ENCODE results near the gene MALRD1. TPM values are rescaled to one million over a fixed set of nuclear protein-coding genes. Genes with fewer than 3 reads are reported as not detected.

The MALRD1 gene
- total and polyA plus RNA-seq, 2 of the 8 experiments (the other 6 are each of a cell fraction or from before 2014, with no cell fraction given), result 0.32 to 0.35 TPM

DNA sequence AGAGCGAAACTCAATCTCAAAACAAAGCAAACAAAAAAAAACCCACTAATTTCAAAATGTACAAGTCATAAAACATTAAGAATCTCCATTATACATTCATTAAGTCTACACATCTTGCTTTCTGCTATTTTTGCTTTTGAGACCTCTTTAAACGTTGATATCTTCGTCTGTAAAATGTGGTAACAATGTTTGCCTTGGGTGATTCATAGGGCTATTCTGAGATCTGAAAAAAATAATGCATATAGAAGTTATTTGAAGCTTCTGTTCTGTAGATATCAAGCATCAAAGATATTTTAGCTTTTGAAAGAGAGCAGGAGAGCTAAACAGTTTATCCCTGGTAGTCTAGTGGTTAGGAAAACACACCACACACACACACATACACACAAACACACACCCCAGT, 609.5 kb downstream of the MALRD1 start:
- Histone ChIP-seq H4K20me1 (replicated peaks in 1 of 2; ENCODE audit: control insufficient read depth in 1 of 2, insufficient read depth in 2 of 2, low read length in 2 of 2) (no peaks in the 10 kb centered on the region), H2BK12ac (ENCODE audit: low read depth, low read length) (no peak overlapping the region), H3K27ac (ENCODE audit: low read depth, low read length) (no peak overlapping the region), H4K5ac (ENCODE audit: insufficient read length, low read depth, low read length) (no peak overlapping the region), H3K9me3 (ENCODE audit: insufficient read depth in 2 of 2, low read depth in 1 of 2, low read length in 1 of 2) (no peaks in the 10 kb centered on the region), H3K14ac (ENCODE audit: insufficient read length) (no peak overlapping the region), H2BK5ac (ENCODE audit: low read depth, low read length) (no peak overlapping the region), H2AK5ac (ENCODE audit: low read depth, low read length) (no peak overlapping the region), H3K4me3 (ENCODE audit: extremely low read depth in 1 of 4, insufficient read depth in 2 of 4, low read depth in 3 of 4, low read length in 4 of 4) (no peak overlapping the region), H3K18ac (ENCODE audit: extremely low read depth, low read length) (no peak overlapping the region), H3K56ac (replicated peaks; ENCODE audit: insufficient read length, low read depth, low read length) (no peak overlapping the region), H4K91ac (replicated peaks; ENCODE audit: insufficient read length, low read length) (no peak overlapping the region), H3K9ac (replicated peaks in 1 of 4; ENCODE audit: extremely low read depth in 1 of 4, low read depth in 3 of 4, low read length in 3 of 4) (no peak overlapping the region), H2BK20ac (ENCODE audit: low read length) (no peak overlapping the region), H3K4me2 (ENCODE audit: insufficient read depth in 1 of 2, low read depth in 2 of 2, low read length in 2 of 2) (no peak overlapping the region), H3K23me2 (ENCODE audit: low read depth, low read length) (no peaks in the 10 kb centered on the region; the same call in 1 of the 2 replicates), H3K79me1 (ENCODE audit: low read depth, low read length) (no peaks in the 10 kb centered on the region), H3K4ac (replicated peaks; ENCODE audit: insufficient read length, low read depth, low read length) (no peak overlapping the region), H4K8ac (ENCODE audit: extremely low read depth, insufficient read depth, low read length) (no peak overlapping the region), H3K79me2 (ENCODE audit: control insufficient read depth in 1 of 2, insufficient read depth in 2 of 2, low read length in 2 of 2) (no peaks in the 10 kb centered on the region), H3K4me1 (replicated peaks in 1 of 4; ENCODE audit: control insufficient read depth in 3 of 4, insufficient read depth in 4 of 4, low read length in 3 of 4) (no peaks in the 10 kb centered on the region), H2BK120ac (replicated peaks; ENCODE audit: low read depth, low read length) (no peak overlapping the region), H2AFZ (ENCODE audit: low read length) (no peak overlapping the region), H3K23ac (ENCODE audit: insufficient read length) (no peak overlapping the region), H3K36me3 (ENCODE audit: control insufficient read depth in 2 of 4, insufficient read depth in 4 of 4, low read length in 3 of 4) (no peaks in the 10 kb centered on the region), H2BK15ac (ENCODE audit: low read length) (no peak overlapping the region), H3K27me3 (replicated peaks in 1 of 4; ENCODE audit: control insufficient read depth in 3 of 4, extremely low read depth in 1 of 4, insufficient read depth in 3 of 4, low read length in 3 of 4) (no peaks in the 10 kb centered on the region)
- DNase-seq (ENCODE audit: low read depth in 1 of 2, low spot score in 2 of 2) (no peak), FAIRE-seq (no peak)
- TF ChIP-seq BRCA1 (IDR thresholded peaks at IDR 0.05; ENCODE audit: low read depth, low read length) (no peak), CREB1 (IDR thresholded peaks at IDR 0.05) (no peak)
- CTCF ChIA-PET (ENCODE audit: partially characterized antibody), result interaction anchor here (0.6 to 1.2 kb wide), 2 partner anchors 49 to 529 kb away, joined by 3 to 4 read pairs; no protein-coding TSS in a partner anchor
- 94% methylated on average over 3 of the region's 3 CpGs; no CpG with 5 or more reads in 1 of the 2 experiments for WGBS, 2 experiments (ENCODE audit: extremely low coverage in 1 of 2, insufficient coverage in 1 of 2, insufficient read length in 1 of 2, insufficient replicate concordance in 2 of 2, low coverage in 1 of 2, low lambda C conversion rate in 2 of 2, missing lambda C conversion rate in 1 of 2)
- POLR2A ChIA-PET (ENCODE audit: partially characterized antibody), result no interaction called here
